GM18526 (cell line): ENCODE measurements around the gene ARHGEF18.

ENCODE experiments used
- POLR2A ChIP-seq: IDR thresholded peaks from 3 replicates; pipeline ENCODE4 v1.6.1; 2011; ENCODE audit not compliant: insufficient read length; ENCODE audit errors: extremely low read depth

The ARHGEF18 gene

DNA sequence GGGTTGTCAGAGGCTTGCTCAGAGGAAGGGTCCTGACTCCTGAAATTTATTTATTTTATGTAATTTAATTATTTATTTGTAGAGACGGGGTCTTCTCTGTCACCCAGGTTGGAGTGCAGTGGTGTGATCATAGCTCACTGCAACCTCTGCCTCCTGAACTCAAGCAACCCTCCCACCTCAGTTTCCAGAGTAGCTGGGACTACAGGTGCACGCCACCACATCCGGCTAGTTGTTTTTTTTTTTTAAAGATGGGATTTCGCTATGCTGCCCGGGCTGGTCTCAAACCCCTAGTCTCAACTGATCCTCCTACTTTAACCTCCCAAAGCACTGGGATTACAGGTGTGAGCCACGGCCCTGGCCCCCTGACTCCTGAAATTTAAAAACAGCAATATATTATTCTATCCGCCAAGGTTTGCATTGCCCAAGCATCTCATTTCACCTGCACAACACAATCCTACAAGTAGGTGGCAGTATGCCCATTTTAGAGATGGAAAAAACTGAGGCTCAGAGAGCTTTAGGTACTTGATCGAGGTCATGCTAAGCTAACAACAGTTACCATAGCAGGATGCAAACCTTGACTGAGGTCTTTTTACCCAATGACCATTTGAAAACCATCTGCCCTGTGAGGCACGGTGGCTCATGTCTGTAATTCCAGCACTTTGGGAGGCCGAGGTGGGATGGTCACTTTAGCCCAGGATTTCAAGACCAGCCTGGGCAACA, 18.1 kb downstream of the ARHGEF18 start:
- TF ChIP-seq POLR2A, result no peak

DNA sequence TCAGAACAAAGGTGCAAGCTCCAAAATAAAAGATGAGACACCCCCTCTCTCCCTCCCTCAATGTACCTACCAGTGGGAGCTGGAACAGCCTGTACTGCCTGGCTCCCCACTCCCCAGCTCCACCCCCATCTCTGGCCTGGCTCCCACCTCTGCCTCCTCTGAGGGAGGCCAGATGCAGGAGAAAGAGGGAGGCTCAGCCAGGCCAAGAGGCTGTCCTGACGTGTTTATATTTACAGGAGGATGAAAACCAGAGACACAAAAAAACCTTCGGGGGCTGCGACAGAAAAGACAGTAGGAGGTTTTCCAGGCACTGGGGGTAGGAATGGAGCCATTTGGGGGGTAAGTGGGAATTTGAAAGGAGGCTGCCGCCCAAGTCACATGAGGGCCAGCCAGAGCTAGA, 19.7 kb downstream of the ARHGEF18 start:
- no peak for TF ChIP-seq POLR2A

DNA sequence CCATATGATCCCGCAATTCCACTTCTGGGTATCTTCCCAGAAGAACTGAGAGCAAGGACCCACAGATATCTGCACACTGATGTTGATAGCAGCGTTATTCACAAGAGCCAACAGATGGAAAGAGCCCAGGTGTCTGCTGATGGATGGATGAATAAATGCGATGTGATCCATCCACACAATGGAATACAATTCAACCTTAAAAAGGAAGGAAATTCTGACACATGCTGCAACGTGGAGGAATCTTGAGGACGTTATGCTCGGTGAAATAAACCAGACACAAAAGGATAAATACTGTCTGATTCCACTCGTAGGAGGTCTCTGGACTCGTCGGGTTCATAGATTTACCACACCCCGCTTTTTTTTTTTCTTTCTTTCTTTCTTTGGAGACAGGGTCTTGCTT, 21.8 kb downstream of the ARHGEF18 start:
- no peak for TF ChIP-seq POLR2A

DNA sequence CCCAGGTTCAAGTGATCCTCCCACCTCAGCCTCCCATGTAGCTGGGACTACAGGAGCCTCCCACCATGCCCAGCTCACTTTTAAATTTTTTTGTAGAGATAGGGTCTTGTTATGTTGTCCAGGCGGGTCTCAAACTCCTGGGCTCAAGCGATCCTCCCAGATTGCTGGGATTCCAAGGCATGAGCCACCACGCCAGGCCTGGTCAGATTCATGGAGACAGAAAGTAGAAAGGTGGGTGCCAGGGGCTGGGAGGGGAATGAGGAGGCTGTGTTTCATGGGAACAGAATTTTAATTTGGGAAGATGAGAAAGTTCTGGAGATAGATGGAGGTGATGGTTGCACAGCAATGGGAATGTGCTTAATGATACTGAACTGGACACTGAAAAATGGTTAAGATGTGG, 22.3 kb downstream of the ARHGEF18 start:
- TF ChIP-seq POLR2A, result no peak

DNA sequence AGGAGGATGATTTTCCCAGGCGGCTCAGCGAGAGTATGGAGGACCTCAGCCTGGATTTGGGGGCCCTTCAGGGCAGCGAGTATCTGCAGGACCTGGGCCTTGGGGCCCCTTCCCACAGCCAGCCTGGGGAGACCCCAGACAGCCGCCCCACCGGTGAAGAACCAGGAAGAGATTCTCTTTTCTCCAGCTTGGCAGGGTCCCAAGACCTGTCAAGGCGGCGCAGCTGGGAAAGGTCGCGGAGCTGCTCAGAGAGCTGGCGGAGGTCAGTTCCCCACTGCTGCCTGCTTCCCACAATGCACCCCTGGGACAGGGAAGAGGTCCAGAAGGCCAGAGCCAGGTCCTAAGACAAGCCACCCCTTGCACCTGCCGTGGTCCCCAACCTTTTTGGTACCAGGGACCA, 24.1 kb downstream of the ARHGEF18 start:
- TF ChIP-seq POLR2A, result no peak

DNA sequence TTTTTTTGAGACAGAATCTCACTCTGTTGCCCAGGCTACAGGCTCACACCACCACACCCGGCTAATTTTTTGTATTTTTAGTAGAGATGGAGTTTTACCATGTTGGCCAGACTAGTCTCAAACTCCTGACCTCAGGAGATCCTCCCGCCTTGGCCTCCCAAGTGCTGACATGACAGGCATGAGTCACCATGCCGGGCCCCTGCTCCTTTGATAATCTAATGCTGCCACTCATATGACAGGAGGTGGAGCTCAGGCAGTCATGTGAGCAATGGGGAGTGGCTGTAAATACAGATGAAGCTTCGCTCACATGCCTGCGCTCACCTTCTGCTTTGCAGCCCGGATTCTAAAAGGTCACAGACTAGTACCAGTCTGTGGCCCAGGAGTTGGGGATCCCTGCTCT, 25.1 kb downstream of the ARHGEF18 start:
- TF ChIP-seq POLR2A, result no peak

DNA sequence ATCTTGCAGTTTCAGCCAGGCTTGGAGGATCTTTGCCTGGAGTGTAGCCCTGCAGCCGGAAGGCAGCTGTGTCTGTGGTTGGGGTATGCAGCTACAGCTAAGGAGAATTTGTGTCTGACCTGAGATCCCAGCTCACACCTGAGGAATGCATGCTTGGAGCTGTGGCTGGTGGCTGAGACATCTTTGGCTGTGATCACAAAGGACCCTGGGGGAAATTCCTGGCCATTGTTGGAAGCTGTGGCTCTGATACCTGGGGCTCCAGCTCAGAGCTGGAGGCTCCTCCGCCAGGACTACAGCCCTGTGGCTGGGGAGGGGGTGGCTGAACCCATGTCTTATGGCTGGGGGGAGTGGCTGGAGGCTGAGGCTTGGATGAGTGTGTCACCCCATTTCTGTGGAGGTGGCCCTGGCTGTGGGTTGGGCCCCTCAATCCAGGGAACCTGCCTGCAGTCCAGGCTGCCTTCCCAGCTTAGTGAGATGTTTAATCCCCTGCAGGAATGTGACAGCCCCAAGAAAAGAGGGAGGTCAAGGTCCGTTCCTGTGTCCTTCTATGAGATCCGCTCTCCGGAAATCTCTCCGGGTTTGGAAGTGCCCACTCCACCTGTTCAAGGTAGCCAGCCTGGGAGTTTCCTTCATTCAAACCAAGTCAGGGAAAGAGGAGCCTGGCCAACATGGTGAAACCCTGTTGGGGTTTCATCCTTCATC, 27.6 kb downstream of the ARHGEF18 start:
- no peak for TF ChIP-seq POLR2A

DNA sequence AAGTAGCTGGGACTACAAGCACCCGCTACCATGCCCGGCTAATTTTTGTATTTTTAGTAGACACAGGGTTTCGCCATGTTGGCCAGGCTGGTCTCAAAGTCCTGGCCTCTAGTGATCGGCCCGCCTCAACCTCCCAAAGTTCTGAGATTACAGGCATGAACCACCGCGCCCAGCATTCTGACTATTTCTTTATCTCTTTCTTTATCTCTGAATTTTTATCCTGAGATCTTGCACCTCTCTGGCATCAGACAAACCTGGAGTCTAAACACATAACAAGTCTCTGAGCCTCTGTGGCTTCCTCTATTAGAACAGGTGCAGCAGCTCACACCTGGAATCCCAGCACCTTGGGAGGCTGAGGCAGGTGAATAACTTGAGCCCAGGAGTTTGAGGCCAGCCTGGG, 28.5 kb downstream of the ARHGEF18 start:
- no peak for TF ChIP-seq POLR2A

DNA sequence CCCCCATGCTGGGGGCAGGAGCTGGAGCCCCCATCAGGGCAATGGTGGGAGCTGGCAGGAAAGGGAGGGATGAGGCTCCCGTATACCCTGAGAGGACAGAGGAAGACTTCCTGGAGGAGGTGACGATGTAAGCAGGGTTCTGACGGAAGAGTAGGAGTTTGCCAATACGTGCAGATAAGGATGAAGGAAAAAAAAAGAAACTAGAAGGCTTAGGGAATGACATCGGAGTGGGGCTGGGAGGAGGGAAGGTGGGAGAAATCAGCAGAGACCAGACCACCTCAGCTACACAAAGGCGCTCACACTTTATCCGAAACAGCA, 32.3 kb downstream of the ARHGEF18 start:
- TF ChIP-seq POLR2A, result no peak

DNA sequence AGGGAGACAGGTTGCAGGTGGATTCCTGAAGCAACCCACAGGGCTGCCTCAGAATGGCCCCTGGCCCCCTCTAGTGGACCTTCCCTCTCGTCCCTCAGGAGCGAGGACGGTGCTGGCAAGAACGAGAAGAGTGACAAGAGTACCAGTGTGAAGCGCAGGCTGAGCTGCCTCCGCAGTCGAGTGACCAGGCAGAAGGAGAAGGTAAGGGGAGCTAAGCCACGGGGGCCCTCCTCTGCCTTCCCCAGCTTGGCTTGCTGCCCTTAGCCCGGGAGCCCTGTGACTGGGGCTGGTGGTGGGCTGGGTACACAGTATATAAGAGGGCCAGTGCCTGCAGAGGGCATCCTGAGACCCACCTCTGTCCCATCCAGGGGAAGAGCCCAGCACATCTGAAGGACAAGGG, 34.0 kb downstream of the ARHGEF18 start:
- no peak for TF ChIP-seq POLR2A

DNA sequence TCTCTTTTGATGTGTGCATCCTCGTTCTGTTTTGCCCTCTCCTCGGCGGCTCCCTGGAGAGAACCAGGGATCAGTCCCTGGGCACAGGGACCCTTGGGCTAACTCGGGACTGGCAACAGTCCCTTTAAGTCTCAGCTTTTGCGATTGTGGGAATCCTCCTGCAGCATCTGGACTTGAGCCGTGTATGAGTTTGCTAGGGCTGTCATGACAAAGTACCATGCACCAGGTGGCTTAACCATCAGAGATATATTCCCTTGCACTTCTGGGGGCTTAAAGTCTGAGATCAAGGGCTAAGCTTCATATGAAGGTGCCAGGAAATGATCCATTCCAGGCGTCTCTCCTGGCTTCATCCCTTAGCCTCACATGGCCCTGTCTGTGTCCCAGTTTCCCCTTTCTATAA, 34.5 kb downstream of the ARHGEF18 start:
- no peak for TF ChIP-seq POLR2A

DNA sequence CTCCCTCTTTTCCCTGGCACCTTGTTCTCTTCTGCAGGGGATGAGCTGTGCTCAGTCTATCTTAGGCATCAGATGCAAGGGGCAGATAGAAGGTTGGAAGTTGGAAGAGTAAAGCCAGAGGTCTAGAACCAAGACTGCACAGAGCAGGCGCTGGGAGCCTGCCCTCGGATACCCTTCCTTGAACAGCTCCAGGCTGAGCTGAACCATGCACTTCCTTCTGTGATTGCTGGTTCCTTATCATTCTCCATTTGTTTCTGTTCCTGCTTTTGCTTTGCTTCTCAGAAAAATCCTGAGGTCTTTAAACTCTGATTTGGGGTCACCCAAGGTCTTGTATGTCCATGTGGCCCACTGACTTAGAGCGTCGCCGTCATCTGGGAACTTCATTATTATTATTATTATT, 36.3 kb downstream of the ARHGEF18 start:
- TF ChIP-seq POLR2A, result no peak

DNA sequence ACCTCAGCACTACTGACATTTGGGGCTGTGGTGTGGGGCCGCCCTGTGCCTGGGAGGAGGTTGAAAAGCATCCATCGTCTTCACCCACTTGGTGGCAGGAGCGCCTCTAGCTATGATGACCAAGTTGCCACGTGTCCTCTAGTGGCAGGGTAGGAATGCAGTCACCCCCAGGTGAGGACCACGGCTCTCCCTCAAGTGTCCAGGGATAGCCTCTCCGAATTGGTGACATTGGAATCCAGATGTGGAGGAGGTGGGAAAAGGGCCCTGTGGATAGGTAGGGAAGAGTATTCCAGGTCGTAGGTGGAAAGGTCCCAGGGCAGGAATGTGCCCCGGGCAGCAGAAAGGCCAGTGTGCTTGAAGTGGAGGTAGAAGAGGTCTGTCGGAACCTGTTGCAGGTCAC, 37.6 kb downstream of the ARHGEF18 start:
- no peak for TF ChIP-seq POLR2A

DNA sequence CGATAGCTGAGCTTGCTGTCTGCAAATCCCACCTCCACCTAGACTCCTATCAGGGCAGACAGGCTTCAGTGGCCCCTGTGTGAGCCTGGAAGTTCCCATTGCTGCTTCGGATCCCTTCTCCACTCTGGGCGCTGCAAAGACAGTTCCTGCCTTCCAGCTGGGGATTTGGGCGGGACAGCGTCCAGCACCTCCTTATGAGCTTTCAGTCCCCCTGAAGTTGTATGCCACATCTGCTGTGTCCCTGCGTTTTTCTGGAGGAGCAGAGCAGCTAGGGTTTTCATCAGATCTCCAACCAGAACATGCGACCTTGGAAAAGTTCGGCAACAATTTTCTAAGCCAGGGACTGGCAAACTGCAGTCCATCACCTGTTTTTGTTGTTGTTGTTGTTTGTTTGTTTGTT, 38.0 kb downstream of the ARHGEF18 start:
- no peak for TF ChIP-seq POLR2A

DNA sequence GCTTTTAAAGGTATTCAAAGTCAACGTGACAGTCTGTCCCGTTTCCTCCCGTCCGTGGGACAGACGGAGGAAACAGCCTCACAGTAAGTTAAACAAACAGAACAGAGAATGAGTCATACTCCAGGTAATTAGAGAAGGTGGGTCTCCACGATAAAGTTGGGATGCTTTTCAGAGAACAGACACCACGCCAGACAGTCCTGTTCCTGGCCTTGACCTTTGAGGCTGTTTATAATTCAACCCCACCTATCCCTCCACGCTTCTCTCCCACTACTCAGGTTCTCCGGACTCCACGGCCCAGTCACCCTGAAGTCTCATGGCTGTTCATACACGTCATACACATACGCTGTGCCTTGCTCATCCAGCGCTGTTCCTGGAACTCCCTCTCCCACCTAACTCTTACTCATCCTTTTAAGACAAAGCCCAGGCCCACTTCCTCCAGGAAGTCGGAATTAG, 42.5 kb downstream of the ARHGEF18 start:
- no peak for TF ChIP-seq POLR2A

DNA sequence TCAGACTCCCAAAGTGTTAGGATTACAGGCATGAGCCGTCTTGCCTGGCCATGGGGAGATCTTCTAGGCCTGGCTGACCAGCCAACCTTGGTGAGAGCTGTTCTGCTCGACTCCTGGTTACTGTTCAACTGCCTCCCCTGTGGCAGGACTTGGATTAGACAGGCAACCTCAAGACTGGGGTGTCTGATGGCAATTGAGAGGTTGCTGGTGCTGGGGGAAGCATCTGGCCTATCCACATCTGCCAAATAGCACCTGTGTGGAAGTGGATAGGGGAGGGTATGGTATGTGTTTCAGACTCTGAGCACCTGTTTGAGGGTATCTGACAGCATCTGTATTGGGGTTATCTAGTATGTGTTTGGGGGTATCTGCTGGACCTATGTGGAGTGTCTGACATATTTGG, 44.7 kb downstream of the ARHGEF18 start:
- no peak for TF ChIP-seq POLR2A

DNA sequence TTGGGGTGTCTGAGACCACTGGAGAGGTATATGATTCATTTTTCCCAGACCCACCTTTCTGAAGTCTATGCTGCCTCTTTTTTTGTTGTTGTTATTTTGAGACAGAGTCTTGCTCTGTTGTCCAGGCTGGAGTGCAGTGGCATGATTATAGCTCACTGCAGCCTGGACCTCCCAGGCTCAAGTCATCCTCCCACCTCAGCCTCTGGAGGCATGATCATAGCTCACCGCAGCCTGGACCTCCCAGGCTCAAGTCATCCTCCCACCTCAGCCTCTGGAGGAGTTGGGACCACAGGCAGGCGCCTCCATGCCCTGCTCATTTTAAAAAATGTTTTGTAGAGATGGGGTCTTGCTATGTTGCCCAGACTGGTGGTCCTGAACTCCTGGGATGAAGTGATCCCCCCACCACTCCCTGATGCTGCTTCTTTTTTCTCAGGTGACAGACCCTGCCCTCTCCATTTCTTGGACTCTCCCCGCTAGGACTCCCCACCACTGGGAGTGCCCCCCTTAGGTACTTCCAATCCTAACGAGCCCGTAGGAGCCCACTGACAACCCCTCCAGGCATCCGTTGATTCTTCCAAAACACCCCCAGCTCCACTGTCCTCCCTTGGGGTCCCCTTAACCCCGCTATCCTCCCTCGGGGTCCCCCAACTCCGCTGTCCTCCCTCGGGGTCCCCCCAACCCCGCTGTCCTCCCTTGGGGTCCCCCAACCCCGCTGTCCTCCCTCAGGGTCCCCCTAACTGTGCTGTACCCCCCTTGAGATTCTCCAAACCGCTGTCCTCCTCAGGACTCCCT, 45.4 kb downstream of the ARHGEF18 start:
- no peak for TF ChIP-seq POLR2A
